H1 (cell line): ENCODE data around the gene KRT5. TPM values are rescaled to one million over a fixed set of nuclear protein-coding genes. Genes with fewer than 3 reads are reported as not detected.

Experiments
- CTCF ChIA-PET: fragments of 300-600 bp; sonication (Branson Sonifier 250); formaldehyde crosslinking; loops from one replicate; lab custom pipeline; 2021; ENCODE audit not compliant: partially characterized antibody; lab: Charles Lee
- POLR2A ChIA-PET: fragments of 300-600 bp; sonication (Branson Sonifier 250); formaldehyde crosslinking; loops from one replicate; lab custom pipeline; 2021; ENCODE audit warnings: inconsistent platforms; ENCODE audit not compliant: partially characterized antibody; lab: Charles Lee
- DNase-seq, 2 experiments: peaks; one replicate each; pipeline versions ENCODE4 v3.0.0 to v3.0.0-alpha.2; 2010 to 2022; ENCODE audit warnings: low spot score in 2 of 2, low read depth in 1 of 2, mixed read lengths in 1 of 2
- FAIRE-seq: peaks from 2 replicates; lab custom pipeline; 2011; peaks lifted over from hg19 to GRCh38; lab: Jason Lieb, UNC
- H2AFZ ChIP-seq: 2 replicates; pipeline ENCODE4 v1.8.1; 2012; ENCODE audit warnings: low read length, inconsistent platforms
- H2AK5ac ChIP-seq: 2 replicates; pipeline ENCODE4 v1.6.1; 2013; ENCODE audit warnings: low read depth, low read length
- H2BK120ac ChIP-seq: replicated peaks from 2 replicates; pipeline ENCODE3; 2013; ENCODE audit warnings: low read depth, low read length, inconsistent platforms
- H2BK12ac ChIP-seq: 2 replicates; pipeline ENCODE4 v1.6.1; 2013; ENCODE audit warnings: low read depth, low read length
- H2BK15ac ChIP-seq: 2 replicates; pipeline ENCODE4 v1.6.1; 2013; ENCODE audit warnings: low read length
- H2BK20ac ChIP-seq: 2 replicates; pipeline ENCODE4 v1.6.1; 2013; ENCODE audit warnings: low read length
- H2BK5ac ChIP-seq: 2 replicates; pipeline ENCODE4 v1.6.1; 2013; ENCODE audit warnings: low read depth, low read length
- H3K14ac ChIP-seq: 2 replicates; pipeline ENCODE4 v1.6.1; 2013; ENCODE audit warnings: inconsistent platforms; ENCODE audit not compliant: insufficient read length
- H3K18ac ChIP-seq: 2 replicates; pipeline ENCODE4 v1.6.1; 2013; ENCODE audit warnings: low read length; ENCODE audit errors: extremely low read depth
- H3K23ac ChIP-seq: 2 replicates; pipeline ENCODE4 v1.6.1; 2013; ENCODE audit warnings: inconsistent platforms; ENCODE audit not compliant: insufficient read length
- H3K23me2 ChIP-seq: 2 replicates; pipeline ENCODE4 v1.6.1; 2013; ENCODE audit warnings: low read depth, low read length
- H3K27ac ChIP-seq: 2 replicates; pipeline ENCODE4 v1.6.1; 2011; ENCODE audit warnings: low read depth, low read length, inconsistent platforms
- H3K27me3 ChIP-seq, 4 experiments: replicated peaks in 1 of 4; 1 replicate in 1 of 4; 2 replicates in 3 of 4; pipeline versions ENCODE4 v1.6.1 to v1.8.1; 2011 to 2013; ENCODE audit warnings: low read length in 3 of 4, mild to moderate bottlenecking in 3 of 4, inconsistent platforms in 2 of 4, mixed read lengths in 2 of 4, moderate library complexity in 1 of 4; ENCODE audit not compliant: control insufficient read depth in 3 of 4, insufficient read depth in 3 of 4; ENCODE audit errors: extremely low read depth in 1 of 4
- H3K36me3 ChIP-seq, 4 experiments: 2 replicates each; pipeline versions ENCODE4 v1.6.1 to v1.8.1; 2011 to 2013; ENCODE audit warnings: mild to moderate bottlenecking in 4 of 4, low read length in 3 of 4, moderate library complexity in 2 of 4, control low read depth in 1 of 4, inconsistent platforms in 1 of 4; ENCODE audit not compliant: insufficient read depth in 4 of 4, control insufficient read depth in 2 of 4
- H3K4ac ChIP-seq: replicated peaks from 2 replicates; pipeline ENCODE3; 2013; ENCODE audit warnings: low read length, low read depth, mixed read lengths, inconsistent platforms; ENCODE audit not compliant: insufficient read length
- H3K4me1 ChIP-seq, 4 experiments: replicated peaks in 1 of 4; 1 replicate in 1 of 4; 2 replicates in 3 of 4; pipeline versions ENCODE4 v1.6.1 to v1.8.1; 2011 to 2013; ENCODE audit warnings: low read length in 3 of 4, inconsistent platforms in 2 of 4, mixed read lengths in 1 of 4; ENCODE audit not compliant: insufficient read depth in 4 of 4, control insufficient read depth in 3 of 4
- H3K4me2 ChIP-seq, 2 experiments: 2 replicates each; pipeline versions ENCODE4 v1.6.1 to v1.8.1; 2011 to 2013; ENCODE audit warnings: low read depth in 2 of 2, low read length in 2 of 2, control low read depth in 1 of 2, inconsistent platforms in 1 of 2, mild to moderate bottlenecking in 1 of 2; ENCODE audit not compliant: insufficient read depth in 1 of 2
- H3K4me3 ChIP-seq, 4 experiments: fragments of 200-600, 300-600 bp in 1 of 4; sonication (generic), shearing (Covaris generic), sonication (Bioruptor Twin) in 1 of 4; 2 replicates each; pipeline versions ENCODE4 v1.5.1 to v1.8.1; 2011 to 2016; ENCODE audit warnings: low read length in 4 of 4, low read depth in 3 of 4, control low read depth in 2 of 4, inconsistent platforms in 2 of 4, mild to moderate bottlenecking in 2 of 4, mixed read lengths in 1 of 4, moderate library complexity in 1 of 4; ENCODE audit not compliant: insufficient read depth in 2 of 4; ENCODE audit errors: extremely low read depth in 1 of 4
- H3K56ac ChIP-seq: replicated peaks from 2 replicates; pipeline ENCODE3; 2013; ENCODE audit warnings: low read depth, mild to moderate bottlenecking, mixed read lengths, low read length, inconsistent platforms; ENCODE audit not compliant: insufficient read length
- H3K79me1 ChIP-seq: 2 replicates; pipeline ENCODE4 v1.6.1; 2013; ENCODE audit warnings: low read depth, low read length, control low read depth
- H3K79me2 ChIP-seq, 2 experiments: 2 replicates each; pipeline versions ENCODE4 v1.6.1 to v1.8.1; 2012 to 2013; ENCODE audit warnings: low read length in 2 of 2, mild to moderate bottlenecking in 2 of 2, inconsistent platforms in 1 of 2; ENCODE audit not compliant: insufficient read depth in 2 of 2, control insufficient read depth in 1 of 2
- H3K9ac ChIP-seq, 4 experiments: replicated peaks in 1 of 4; 1 replicate in 1 of 4; 2 replicates in 3 of 4; pipeline versions ENCODE4 v1.6.1 to v1.8.1; 2011 to 2013; ENCODE audit warnings: low read depth in 3 of 4, low read length in 3 of 4, control low read depth in 2 of 4, mild to moderate bottlenecking in 2 of 4, moderate library complexity in 2 of 4, inconsistent platforms in 1 of 4; ENCODE audit errors: extremely low read depth in 1 of 4
- H3K9me3 ChIP-seq, 2 experiments: 2 replicates each; pipeline versions ENCODE4 v1.6.1 to v1.8.1; 2012 to 2013; ENCODE audit warnings: mild to moderate bottlenecking in 2 of 2, moderate library complexity in 2 of 2, control low read depth in 1 of 2, inconsistent platforms in 1 of 2, low read depth in 1 of 2, low read length in 1 of 2, mixed read lengths in 1 of 2; ENCODE audit not compliant: insufficient read depth in 2 of 2
- H4K20me1 ChIP-seq, 2 experiments: replicated peaks in 1 of 2; 2 replicates each; pipeline versions ENCODE3 to v1.8.1; 2011 to 2013; ENCODE audit warnings: inconsistent platforms in 2 of 2, low read length in 2 of 2, mild to moderate bottlenecking in 1 of 2; ENCODE audit not compliant: insufficient read depth in 2 of 2, control insufficient read depth in 1 of 2
- H4K5ac ChIP-seq: 2 replicates; pipeline ENCODE4 v1.6.1; 2013; ENCODE audit warnings: low read length, low read depth, mixed read lengths, inconsistent platforms; ENCODE audit not compliant: insufficient read length
- H4K8ac ChIP-seq: 2 replicates; pipeline ENCODE4 v1.8.0; 2013; ENCODE audit warnings: mild to moderate bottlenecking, moderate library complexity, low read length, inconsistent platforms; ENCODE audit not compliant: insufficient read depth; ENCODE audit errors: extremely low read depth
- H4K91ac ChIP-seq: replicated peaks from 2 replicates; pipeline ENCODE3; 2013; ENCODE audit warnings: low read length, mixed read lengths, inconsistent platforms; ENCODE audit not compliant: insufficient read length
- BCL11A ChIP-seq, 2 experiments: IDR thresholded peaks; one replicate each; pipeline ENCODE4 v1.6.1; 2011; ENCODE audit warnings: low read depth in 2 of 2, low read length in 2 of 2, mild to moderate bottlenecking in 2 of 2
- GABPA ChIP-seq: IDR thresholded peaks from 2 replicates; pipeline ENCODE4 v1.6.1; 2011; ENCODE audit warnings: mild to moderate bottlenecking, low read length, moderate library complexity, borderline replicate concordance; ENCODE audit not compliant: insufficient read depth
- KDM1A ChIP-seq: fragments of 200-600, 300-600 bp; sonication (generic); IDR thresholded peaks from 2 replicates; pipeline ENCODE4 v1.7.1; 2016; ENCODE audit warnings: mild to moderate bottlenecking, low read length, borderline replicate concordance
- WGBS, 2 experiments: shearing (Covaris generic) in 1 of 2; methylation state at CpG; one replicate each; pipeline versions ENCODE4 v1.1.6 to v1.1.7; 2013 to 2015; ENCODE audit warnings: low lambda C conversion rate in 2 of 2, mixed read lengths in 2 of 2, inconsistent platforms in 1 of 2, low coverage in 1 of 2, missing lambda C conversion rate in 1 of 2; ENCODE audit not compliant: insufficient replicate concordance in 2 of 2, insufficient coverage in 1 of 2, insufficient read length in 1 of 2; ENCODE audit errors: extremely low coverage in 1 of 2, missing lambda C conversion rate in 1 of 2; 5-methylcytosine and 5-hydroxymethylcytosine counted together
- polyA plus RNA-seq, 7 experiments: library from polyadenylated mRNA; depleted of rRNA in 3 of 7; stranded (reverse) in 5 of 7; unstranded in 2 of 7; fragments of >200 nt in 5 of 7; fragments of 200-250 nt in 2 of 7; gene quantifications; 1 replicate in 5 of 7; 2 replicates in 1 of 7; 4 replicates in 1 of 7; pipeline versions ENCODE4 v1.2.1 to v1.2.3, GENCODE V29; 2011 to 2013; ENCODE audit warnings: missing spikeins in 2 of 7, mixed read lengths in 2 of 7
- total RNA-seq: library from RNA; stranded (reverse); fragmentation: NEBNext Ultra II Directional; extraction: Animal tissue kit (Norgen Biotek cat#: 25700); gene quantifications from 2 replicates; pipeline ENCODE4 v1.2.1, GENCODE V29; 2021

KRT5 gene
- total and polyA plus RNA-seq, 2 of the 8 experiments (the other 6 are each of a cell fraction or from before 2014, with no cell fraction given): 0.18 TPM; not detected in 1

DNA sequence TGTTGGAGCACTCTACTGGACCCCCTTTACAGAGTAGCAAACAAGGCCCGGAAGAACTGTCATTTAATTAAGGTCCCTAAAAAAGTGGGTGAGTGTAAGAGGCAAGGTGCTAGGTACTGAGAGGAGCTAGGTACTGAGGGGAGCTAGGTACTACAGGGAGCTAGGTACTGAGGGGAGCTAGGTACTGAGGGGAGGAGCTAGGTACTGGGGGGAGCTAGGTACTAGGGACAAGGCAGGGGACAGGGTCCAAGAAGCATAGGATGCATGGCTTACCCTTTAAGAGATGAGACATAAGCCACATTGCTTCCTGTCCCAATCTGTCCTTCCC, 4.9 kb downstream of the KRT5 start:
- no peak overlapping the region for H3K56ac ChIP-seq
- 75% methylated on average over 1 of the region's 1 CpG; no CpG with 5 or more reads in 1 of the 2 experiments for WGBS, 2 experiments
- no peak overlapping the region for H3K18ac ChIP-seq
- no peak overlapping the region for H4K91ac ChIP-seq
- no peak overlapping the region for H3K4me3 ChIP-seq
- FAIRE-seq (no peak), DNase-seq (no peak)
- no peaks in the 10 kb centered on the region; the same call in 1 of the 2 replicates for H3K23me2 ChIP-seq
- CTCF ChIA-PET: interaction anchor here (0.7 to 4.5 kb wide), 8 partner anchors 8 to 142 kb away, joined by 3 to 29 read pairs (median 3); no protein-coding TSS in a partner anchor
- H3K27me3 ChIP-seq: no peaks in the 10 kb centered on the region
- H3K9ac ChIP-seq: no peak overlapping the region
- H2AK5ac ChIP-seq: no peak overlapping the region
- H2AFZ ChIP-seq: no peak overlapping the region
- H2BK20ac ChIP-seq: no peak overlapping the region
- no peaks in the 10 kb centered on the region for H3K79me2 ChIP-seq
- POLR2A ChIA-PET: no interaction called here
- no peak overlapping the region for H2BK15ac ChIP-seq
- H2BK120ac ChIP-seq: no peak overlapping the region
- H3K14ac ChIP-seq: no peak overlapping the region
- no peak overlapping the region for H3K27ac ChIP-seq
- H2BK5ac ChIP-seq: no peak overlapping the region
- H3K36me3 ChIP-seq: no peaks in the 10 kb centered on the region
- no peak overlapping the region for H4K8ac ChIP-seq
- H4K5ac ChIP-seq: no peak overlapping the region
- no peak overlapping the region for H2BK12ac ChIP-seq
- H3K4ac ChIP-seq: no peak overlapping the region
- H3K23ac ChIP-seq: no peak overlapping the region
- TF ChIP-seq KDM1A: no peak
- TF ChIP-seq BCL11A (IDR thresholded peaks at IDR 0.05; ENCODE audit: low read depth in 2 of 2, low read length in 2 of 2): no peak
- no peak for TF ChIP-seq GABPA
- H3K4me1 ChIP-seq: no peaks in the 10 kb centered on the region
- no peak overlapping the region for H3K4me2 ChIP-seq
- H3K79me1 ChIP-seq: no peaks in the 10 kb centered on the region
- no peaks in the 10 kb centered on the region for H4K20me1 ChIP-seq
- H3K9me3 ChIP-seq: peaks cover 2 to 4% of the 10 kb centered on the region in 2 experiments; a peak in 2 of 4 replicates
